PC-9 (cell line): ENCODE data around the gene PTRH2. TPM values are rescaled to one million over a fixed set of nuclear protein-coding genes. Genes with fewer than 3 reads are reported as not detected.
A peak's percentile ranks its signal among the peaks of the same experiment; 100 is the strongest.

Experiments
- BruUV-seq: library from RNA; stranded (reverse); fragments of 400-500 nt; replicated peaks from 2 replicates; lab custom pipeline; 2021; lab: Mats Ljungman, UMichigan
- CTCF ChIA-PET: fragments of 300-600 bp; sonication (Branson Sonifier 250); formaldehyde crosslinking; loops from one replicate; lab custom pipeline; 2022; ENCODE audit warnings: antibody characterized with exemption; lab: Charles Lee
- POLR2A ChIA-PET: fragments of 300-600 bp; sonication (Branson Sonifier 250); formaldehyde crosslinking; loops from one replicate; lab custom pipeline; 2022; ENCODE audit warnings: antibody characterized with exemption; ENCODE audit not compliant: unreplicated experiment; lab: Charles Lee
- DNase-seq, 2 experiments: peaks; one replicate each; pipeline versions ENCODE4 v3.0.0 to v3.0.0-alpha.2; 2015 to 2022; ENCODE audit warnings: mixed read lengths in 1 of 2
- H2AFZ ChIP-seq: fragments of 200-600 bp; sonication (generic); 2 replicates; pipeline ENCODE4 v1.8.1; 2017; ENCODE audit warnings: antibody characterized with exemption
- H3F3A ChIP-seq: fragments of 200-600 bp; sonication (generic); 2 replicates; pipeline ENCODE4 v1.8.1; 2017; ENCODE audit warnings: antibody characterized with exemption, mild to moderate bottlenecking, low read depth; ENCODE audit not compliant: insufficient read depth
- H3K27ac ChIP-seq: fragments of 200-600 bp; sonication (generic); 2 replicates; pipeline ENCODE4 v1.6.1; 2016; ENCODE audit warnings: mixed run types
- H3K27me3 ChIP-seq: fragments of 200-600 bp; sonication (generic); 2 replicates; pipeline ENCODE4 v1.6.1; 2016; ENCODE audit warnings: low read depth, mixed run types; ENCODE audit not compliant: insufficient read depth
- H3K36me3 ChIP-seq: fragments of 200-600 bp; sonication (generic); 2 replicates; pipeline ENCODE4 v1.6.1; 2016; ENCODE audit warnings: low read depth, mixed run types
- H3K4me1 ChIP-seq: fragments of 200-600 bp; sonication (generic); replicated peaks from 2 replicates; pipeline ENCODE4 v1.6.1; 2016; ENCODE audit warnings: mixed run types; ENCODE audit not compliant: insufficient read depth
- H3K4me2 ChIP-seq: fragments of 200-600 bp; sonication (generic); 2 replicates; pipeline ENCODE4 v1.6.1; 2017; ENCODE audit warnings: mixed run types
- H3K4me3 ChIP-seq: fragments of 200-600 bp; sonication (generic); 2 replicates; pipeline ENCODE4 v1.6.1; 2016; ENCODE audit warnings: mixed run types
- H3K79me2 ChIP-seq: fragments of 200-600 bp; sonication (generic); 2 replicates; pipeline ENCODE4 v1.6.1; 2017; ENCODE audit warnings: low read depth, mixed run types
- H3K9me2 ChIP-seq: fragments of 200-600 bp; sonication (generic); 2 replicates; pipeline ENCODE4 v1.8.1; 2017; ENCODE audit warnings: mild to moderate bottlenecking; ENCODE audit not compliant: insufficient read depth
- H3K9me3 ChIP-seq: fragments of 200-600 bp; sonication (generic); 2 replicates; pipeline ENCODE4 v1.8.1; 2016; ENCODE audit warnings: low read depth; ENCODE audit not compliant: insufficient read depth
- H4K20me1 ChIP-seq: fragments of 200-600 bp; sonication (generic); 2 replicates; pipeline ENCODE4 v1.8.1; 2017; ENCODE audit not compliant: insufficient read depth
- EZH2 ChIP-seq: fragments of 200-600 bp; sonication (generic); IDR thresholded peaks from 2 replicates; pipeline ENCODE4 v1.8.0; 2017; ENCODE audit warnings: antibody characterized with exemption, low read depth
- intact Hi-C: fragments of 100-400 bp; cut with micrococcal nuclease; formaldehyde crosslinking; loops from one replicate; pipeline ENCODE4 v1.10.0; 2022; ENCODE audit not compliant: unreplicated experiment
- total RNA-seq: library from RNA; stranded (reverse); gene quantifications from 2 replicates; pipeline ENCODE4 v1.2.3, GENCODE V29; 2021
- TF ChIP-seq, protein P1 (sequence below): fragments of 200-600 bp; sonication (generic); conservative IDR thresholded peaks from 2 replicates; pipeline ENCODE4 v1.6.1; 2017; ENCODE audit warnings: mixed run types, antibody characterized with exemption, mild to moderate bottlenecking, moderate library complexity

PTRH2 gene
- total RNA-seq, 1 experiment from 2014 or later: 25.9 TPM

DNA sequence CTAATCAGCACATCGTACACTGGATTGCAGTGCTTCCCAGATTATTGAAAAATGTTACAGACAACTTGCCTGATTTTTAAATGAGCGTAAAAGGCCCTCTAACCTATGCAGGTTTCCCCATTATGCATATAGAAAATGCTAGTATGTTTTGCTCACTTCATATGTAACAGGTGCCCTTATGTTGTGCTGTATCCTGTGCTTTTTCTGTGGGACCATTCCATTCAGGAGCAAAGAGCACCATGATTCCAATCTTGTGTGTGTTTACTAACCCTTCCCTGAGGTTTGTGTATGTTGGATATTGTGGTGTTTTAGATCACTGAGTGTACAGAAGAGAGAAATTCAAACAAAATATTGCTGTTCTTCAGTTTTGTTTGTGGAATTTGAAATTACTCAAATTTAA, 12.9 kb downstream of the PTRH2 start:
- CTCF ChIA-PET: no interaction called here
- POLR2A ChIA-PET: no interaction called here
- Histone ChIP-seq H2AFZ (no peak overlapping the region), H3K27me3 (no peaks in the 10 kb centered on the region), H3K9me3 (no peaks in the 10 kb centered on the region), H3K4me2 (no peak overlapping the region), H3F3A (peaks cover 95% of the 10 kb centered on the region), H3K27ac (peak overlapping the region; percentile 81), H3K9me2 (no peaks in the 10 kb centered on the region), H3K4me3 (no peak overlapping the region), H3K79me2 (peaks cover 68% of the 10 kb centered on the region), H4K20me1 (peaks cover 73% of the 10 kb centered on the region), H3K36me3 (peaks cover 75% of the 10 kb centered on the region), H3K4me1 (peaks cover 12% of the 10 kb centered on the region; the same call in 1 of the 2 replicates)
- no peak for DNase-seq
- no TSS peak for BruUV-seq
- intact Hi-C loops: no loop called here
- TF ChIP-seq, protein P1, sequence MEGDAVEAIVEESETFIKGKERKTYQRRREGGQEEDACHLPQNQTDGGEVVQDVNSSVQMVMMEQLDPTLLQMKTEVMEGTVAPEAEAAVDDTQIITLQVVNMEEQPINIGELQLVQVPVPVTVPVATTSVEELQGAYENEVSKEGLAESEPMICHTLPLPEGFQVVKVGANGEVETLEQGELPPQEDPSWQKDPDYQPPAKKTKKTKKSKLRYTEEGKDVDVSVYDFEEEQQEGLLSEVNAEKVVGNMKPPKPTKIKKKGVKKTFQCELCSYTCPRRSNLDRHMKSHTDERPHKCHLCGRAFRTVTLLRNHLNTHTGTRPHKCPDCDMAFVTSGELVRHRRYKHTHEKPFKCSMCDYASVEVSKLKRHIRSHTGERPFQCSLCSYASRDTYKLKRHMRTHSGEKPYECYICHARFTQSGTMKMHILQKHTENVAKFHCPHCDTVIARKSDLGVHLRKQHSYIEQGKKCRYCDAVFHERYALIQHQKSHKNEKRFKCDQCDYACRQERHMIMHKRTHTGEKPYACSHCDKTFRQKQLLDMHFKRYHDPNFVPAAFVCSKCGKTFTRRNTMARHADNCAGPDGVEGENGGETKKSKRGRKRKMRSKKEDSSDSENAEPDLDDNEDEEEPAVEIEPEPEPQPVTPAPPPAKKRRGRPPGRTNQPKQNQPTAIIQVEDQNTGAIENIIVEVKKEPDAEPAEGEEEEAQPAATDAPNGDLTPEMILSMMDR: no peak
- no peak for TF ChIP-seq EZH2

DNA sequence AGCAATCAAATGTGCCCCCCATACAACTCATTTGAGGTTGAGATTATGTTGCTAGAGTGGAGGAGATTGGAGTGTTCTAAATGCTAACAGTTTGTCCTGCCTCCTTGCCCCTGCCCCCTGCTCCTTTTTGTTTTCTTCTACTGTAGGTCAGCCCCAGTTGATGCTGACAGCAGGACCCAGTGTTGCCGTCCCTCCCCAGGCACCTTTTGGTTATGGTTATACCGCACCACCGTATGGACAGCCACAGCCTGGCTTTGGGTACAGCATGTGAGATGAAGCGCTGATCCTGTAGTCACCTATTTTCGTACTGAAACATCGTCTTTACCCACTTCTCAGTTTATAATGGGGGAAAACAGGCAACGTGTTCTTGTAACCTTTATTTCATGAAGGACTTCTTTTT, 13.6 kb downstream of the PTRH2 start:
- DNase-seq: no peak
- no peak for TF ChIP-seq EZH2
- TF ChIP-seq, protein P1: no peak
- no peaks in the 10 kb centered on the region for H3K9me3 ChIP-seq
- H3K36me3 ChIP-seq: peaks cover 71% of the 10 kb centered on the region
- BruUV-seq: no TSS peak
- H4K20me1 ChIP-seq: peaks cover 71% of the 10 kb centered on the region
- H3K27ac ChIP-seq: peak overlapping the region; percentile 81; the same call in 1 of the 2 replicates
- intact Hi-C loops: no loop called here
- no peak overlapping the region for H3K4me3 ChIP-seq
- peaks cover 12% of the 10 kb centered on the region; the same call in 1 of the 2 replicates for H3K4me1 ChIP-seq
- no peaks in the 10 kb centered on the region for H3K9me2 ChIP-seq
- POLR2A ChIA-PET: no interaction called here
- peaks cover 93% of the 10 kb centered on the region for H3F3A ChIP-seq
- H3K79me2 ChIP-seq: peaks cover 68% of the 10 kb centered on the region
- no peak overlapping the region for H3K4me2 ChIP-seq
- H3K27me3 ChIP-seq: no peaks in the 10 kb centered on the region
- no peak overlapping the region for H2AFZ ChIP-seq
- CTCF ChIA-PET: no interaction called here

DNA sequence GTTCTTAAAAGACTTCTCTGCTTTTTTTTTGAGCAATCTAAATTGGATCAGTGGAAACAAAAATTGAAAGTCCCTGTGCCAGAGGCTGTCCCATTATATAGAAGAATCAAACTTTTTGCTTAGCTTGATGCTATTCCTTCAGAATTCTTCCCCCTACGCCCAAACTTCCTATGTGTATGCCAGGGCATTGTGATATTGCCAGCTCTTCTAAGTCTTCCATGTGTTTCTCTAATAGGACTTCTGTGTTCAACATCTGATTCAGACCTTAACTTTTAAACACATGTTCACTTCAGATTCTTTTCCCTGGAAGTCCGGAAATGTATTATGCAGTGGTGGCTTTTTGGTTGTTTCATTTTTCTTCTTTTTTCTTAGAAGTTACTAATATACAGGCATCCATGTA, 18.7 kb downstream of the PTRH2 start:
- H3K4me1 ChIP-seq: peaks cover 8% of the 10 kb centered on the region; the same call in 1 of the 2 replicates
- no peak overlapping the region for H3K4me2 ChIP-seq
- peak overlapping the region; percentile 48; the same call in 1 of the 2 replicates for H3K27ac ChIP-seq
- no peaks in the 10 kb centered on the region for H3K9me3 ChIP-seq
- POLR2A ChIA-PET: interaction anchor here (0.6 kb wide), 1 partner anchor 1029 kb away, joined by 4 read pairs; no protein-coding TSS in a partner anchor
- peaks cover 69% of the 10 kb centered on the region for H3K36me3 ChIP-seq
- no peak for DNase-seq
- peaks cover 42% of the 10 kb centered on the region for H3K79me2 ChIP-seq
- H3K27me3 ChIP-seq: no peaks in the 10 kb centered on the region
- TF ChIP-seq, protein P1: no peak
- no peak for TF ChIP-seq EZH2
- no peak overlapping the region for H3K4me3 ChIP-seq
- CTCF ChIA-PET: no interaction called here
- H3F3A ChIP-seq: peaks cover 78% of the 10 kb centered on the region
- no peak overlapping the region for H2AFZ ChIP-seq
- H3K9me2 ChIP-seq: no peaks in the 10 kb centered on the region
- peaks cover 47% of the 10 kb centered on the region for H4K20me1 ChIP-seq
- intact Hi-C loops: no loop called here
- BruUV-seq: no TSS peak
